Stimulated activated CD8-positive, alpha-beta memory T cell treated with anti-CD3 and anti-CD28 coated beads, Interleukin-7, amount 100 ng/mL, for 4 hours (primary cell): ENCODE results near the gene GABRR1.
"Not testable (repeated sequence)": the region's sequence is repeated elsewhere in the genome, so short reads cannot be mapped to it uniquely, and the experiment has no call there.

Experiments
- DNase-seq, 2 donors: peaks; one replicate each; pipeline ENCODE4 v3.0.0-alpha.2; 2020; ENCODE audit warnings: low read depth in 2 of 2

The GABRR1 gene

DNA sequence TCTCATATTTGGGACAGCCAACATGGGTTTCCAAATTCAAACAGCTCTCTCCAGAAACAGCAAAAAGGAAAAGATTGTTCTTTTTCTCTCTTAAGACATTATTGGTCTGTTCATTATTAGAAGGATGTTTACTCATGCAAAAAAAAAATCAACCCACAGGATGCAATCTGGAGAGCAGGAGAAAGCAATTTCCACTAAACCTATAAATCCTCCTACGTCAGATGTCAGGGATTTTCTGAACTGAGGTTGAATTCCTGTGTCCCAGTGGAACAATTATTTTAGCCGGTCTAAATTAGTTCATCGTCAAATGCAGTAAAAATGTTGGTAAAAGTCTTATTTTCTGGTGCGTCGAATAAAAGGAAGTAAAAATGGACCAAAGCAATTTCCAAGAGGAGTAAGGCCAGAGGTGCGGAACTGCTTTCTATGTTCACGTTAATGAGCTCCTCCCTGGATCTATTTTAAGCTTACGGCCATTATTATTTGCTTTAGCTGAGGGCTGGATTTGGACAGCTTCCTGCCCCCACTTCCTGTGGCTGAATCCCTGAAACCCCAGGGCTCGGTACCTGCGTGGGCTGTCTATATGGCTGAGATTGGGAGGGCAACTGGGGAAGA is at the start of gene GABRR1:
GABRR1 (minus strand) TSS at position 60 of the 612 bp plus-strand sequence; CDS start at position 24, 36 bp downstream.
- DNase-seq, result no peak

DNA sequence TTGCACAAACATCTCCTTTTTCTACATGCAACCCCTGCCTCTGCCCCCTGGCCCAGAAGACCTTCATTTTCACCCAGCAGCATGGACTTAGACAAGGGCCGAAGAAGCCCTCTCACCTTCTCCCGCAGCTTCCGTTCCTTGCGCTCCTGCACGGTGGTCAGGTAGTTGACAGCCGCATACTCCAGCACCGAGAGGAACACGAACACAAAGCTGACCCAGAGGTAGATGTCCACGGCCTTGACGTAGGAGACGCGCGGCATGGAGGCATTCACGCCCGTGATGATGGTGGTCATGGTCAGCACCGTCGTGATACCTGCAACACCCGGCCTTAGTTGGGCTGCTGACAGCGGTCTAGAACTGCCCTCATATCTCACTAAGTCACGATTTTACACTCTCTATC is 47.1 kb upstream of the GABRR1 start:
- no peak for DNase-seq

DNA sequence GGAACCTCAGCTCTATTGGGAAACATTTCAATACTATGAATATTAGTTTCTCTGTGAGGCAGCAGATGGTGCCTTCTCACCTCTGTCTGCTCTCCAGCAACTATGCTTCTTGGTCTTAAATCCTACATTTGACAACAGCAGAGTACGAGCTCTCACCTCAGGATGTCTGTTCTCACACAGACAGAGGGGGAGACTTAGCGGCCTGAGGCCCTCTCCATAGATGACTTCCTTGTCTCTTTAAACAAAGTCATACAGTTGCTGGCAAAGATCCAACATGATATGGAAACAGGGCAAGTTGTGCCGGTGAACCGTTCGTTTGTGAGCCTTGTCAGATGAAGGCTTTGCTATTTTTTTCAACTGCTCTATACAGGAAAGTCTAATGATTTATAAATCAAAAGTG is 43.7 kb upstream of the GABRR1 start:
- no peak for DNase-seq

DNA sequence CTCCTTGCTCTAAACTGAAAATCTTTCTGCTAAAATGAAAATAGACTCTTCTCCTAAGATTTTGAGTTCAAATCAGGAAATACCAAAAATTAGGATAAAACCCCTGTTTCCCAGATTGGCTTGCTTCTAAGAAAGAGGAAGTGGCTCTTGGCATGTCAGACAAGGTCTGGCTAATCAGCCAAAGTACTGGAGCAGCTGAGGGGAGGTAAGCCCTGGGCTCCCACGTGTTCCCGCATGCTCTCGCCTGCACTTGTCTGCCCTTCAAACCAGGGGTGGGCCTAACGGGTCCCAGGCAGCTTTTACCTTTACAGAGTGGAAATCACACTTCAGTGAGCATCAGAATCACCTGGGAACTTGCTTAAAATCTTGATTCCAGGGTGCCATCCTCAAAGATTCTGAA is 43.2 kb upstream of the GABRR1 start:
- no peak for DNase-seq

DNA sequence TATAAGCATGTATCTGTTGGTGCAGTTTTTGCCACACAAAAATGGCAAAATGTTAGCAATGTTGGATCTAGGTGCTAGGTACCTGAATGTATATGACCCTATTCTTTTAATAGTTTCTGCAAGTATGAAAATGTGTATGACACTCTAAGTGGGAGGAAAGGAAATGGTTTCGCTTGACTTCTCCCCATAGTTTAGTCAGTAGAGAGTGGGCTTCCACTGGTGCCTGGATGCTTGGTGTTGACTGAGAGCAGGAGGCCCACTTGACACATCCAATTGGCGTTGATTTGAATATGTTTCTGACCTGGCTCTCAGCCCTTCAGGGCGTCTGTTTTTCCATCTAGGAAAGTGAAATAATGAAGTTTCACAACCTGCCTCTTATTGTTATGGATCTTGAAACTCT is 41.8 kb upstream of the GABRR1 start:
- DNase-seq, result no peak

DNA sequence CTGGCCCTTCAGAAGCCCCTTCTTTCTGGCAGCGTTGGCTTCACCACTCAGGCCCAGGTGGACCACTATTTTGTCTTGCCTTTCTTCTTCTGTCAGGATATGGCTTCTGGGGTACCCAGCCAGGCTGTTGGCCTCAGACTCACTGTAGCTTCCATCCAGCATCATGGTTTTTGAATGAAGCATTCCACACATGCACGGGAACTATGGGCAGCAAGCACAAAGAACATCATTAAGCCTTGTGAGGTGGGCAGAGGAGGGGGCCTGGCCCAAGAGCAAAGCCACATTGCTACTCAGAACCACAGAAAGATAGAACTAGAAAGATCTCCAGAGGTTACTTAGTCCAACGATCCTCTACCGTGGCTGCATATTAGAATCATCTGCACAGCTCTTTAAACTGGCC is 40.6 kb upstream of the GABRR1 start:
- DNase-seq, result no peak

DNA sequence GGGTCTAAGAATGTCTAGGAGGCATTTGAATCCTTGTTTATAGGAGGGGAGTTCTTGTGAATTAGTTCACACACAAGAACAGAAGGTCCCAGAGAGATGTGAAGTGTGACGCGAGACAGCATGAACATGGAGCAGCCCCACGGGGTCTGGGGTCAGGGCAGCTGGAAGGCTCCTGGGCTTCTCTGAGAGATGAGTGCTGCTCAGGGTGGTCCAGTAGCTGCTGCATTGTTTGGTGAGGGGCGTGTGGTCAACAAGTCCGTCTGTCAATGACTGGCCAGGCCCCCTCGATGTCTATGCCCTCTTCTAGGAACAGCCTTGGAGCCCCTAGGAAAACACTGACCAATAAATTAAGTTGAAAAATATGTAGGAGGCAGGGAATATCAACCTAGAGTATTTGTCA is 40.2 kb upstream of the GABRR1 start:
- DNase-seq, result no peak

DNA sequence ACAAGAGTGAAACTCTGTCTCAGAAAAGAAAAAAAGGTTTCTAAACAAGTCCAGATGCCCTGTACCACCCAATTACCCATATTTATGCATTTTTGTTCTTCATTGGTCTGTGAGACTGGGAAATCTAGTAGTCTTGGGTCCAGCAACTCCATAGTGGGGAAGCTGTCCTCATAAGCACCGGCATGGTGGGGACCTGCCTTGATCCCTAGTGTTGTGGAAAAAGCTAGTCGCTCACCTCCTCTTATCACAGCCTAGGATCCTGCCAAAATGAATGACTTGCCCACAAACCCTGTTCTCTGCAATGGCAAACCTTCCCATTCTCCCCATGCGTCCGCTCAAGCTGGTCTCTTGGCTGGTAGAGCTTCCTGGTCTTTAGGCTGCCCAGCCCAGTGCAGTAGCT is 38.3 kb upstream of the GABRR1 start:
- no peak for DNase-seq

DNA sequence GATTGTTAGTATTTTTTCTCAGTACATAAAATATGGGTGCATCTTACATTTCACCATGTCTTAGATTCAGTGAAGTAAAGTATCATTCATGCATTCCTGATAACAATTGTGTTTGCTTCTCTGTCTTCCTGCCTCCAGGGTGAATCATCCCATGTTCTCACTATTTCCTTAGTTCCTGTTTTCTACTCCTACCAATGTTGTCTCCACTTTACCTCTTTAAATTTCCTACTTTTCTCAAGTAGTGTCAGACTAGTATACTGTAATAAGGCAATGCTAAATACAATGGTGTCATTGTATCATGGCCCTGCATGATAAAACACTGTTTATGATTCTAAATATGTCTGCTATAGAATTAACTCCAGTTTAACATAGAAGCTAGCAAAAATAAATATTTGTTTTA is 37.4 kb upstream of the GABRR1 start:
- no peak for DNase-seq

DNA sequence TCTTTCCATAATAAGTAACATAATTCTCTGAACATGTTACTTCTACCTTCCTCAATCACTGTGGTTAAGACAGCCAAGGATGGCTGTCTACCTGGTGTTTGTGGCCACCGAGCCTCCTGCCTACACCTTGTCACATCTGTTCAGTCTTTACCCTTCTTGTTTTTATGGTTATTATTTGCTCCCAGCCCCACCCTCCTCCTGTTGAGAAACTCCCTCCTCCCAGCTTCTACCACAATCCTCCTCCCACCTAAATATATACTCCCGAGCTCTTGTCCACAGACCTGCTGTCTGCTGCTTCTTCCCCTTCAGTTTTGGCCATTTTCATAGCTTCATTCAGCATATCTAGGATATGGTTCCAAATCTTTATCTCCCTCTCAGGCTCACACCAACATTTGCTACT is 35.7 kb upstream of the GABRR1 start:
- no peak for DNase-seq

DNA sequence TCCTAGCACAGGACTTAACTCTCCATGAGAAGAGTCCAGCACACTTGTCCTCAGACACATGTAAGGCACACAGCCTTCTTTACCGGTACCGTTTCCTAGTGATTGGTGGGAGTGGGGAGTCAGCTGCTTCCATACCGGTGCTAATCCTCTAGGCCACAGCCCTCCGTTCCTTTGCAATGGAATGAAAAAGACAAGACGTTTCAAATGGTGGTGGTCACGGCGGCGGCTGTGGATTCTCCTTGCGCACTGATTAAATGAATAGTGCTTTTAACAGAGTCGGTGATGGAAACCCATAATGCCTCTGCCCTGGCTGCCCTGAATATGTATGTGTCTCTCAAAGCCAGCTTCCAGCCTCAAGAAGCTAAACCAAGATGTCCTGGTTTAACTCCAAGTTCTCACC is 34.8 kb upstream of the GABRR1 start:
- no peak for DNase-seq

DNA sequence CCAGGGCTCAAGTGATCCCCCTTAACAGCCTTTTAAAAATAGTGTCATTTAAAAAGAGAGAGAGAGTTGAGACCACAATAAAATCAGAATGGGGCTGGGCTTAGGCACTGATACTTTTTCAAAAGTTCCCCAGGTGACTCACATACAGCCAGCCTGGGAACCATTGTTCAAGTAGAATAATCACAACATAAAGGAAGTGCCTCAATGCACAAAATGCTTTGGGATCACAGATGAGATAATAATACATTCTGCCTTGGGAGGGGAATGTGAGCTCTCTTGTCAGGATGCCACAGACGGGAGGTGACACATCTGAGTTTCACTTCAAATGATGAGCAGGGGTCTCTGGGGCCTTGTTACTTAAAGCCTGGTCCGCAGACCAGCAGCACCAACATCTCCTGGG is 34.0 kb upstream of the GABRR1 start:
- no peak for DNase-seq

DNA sequence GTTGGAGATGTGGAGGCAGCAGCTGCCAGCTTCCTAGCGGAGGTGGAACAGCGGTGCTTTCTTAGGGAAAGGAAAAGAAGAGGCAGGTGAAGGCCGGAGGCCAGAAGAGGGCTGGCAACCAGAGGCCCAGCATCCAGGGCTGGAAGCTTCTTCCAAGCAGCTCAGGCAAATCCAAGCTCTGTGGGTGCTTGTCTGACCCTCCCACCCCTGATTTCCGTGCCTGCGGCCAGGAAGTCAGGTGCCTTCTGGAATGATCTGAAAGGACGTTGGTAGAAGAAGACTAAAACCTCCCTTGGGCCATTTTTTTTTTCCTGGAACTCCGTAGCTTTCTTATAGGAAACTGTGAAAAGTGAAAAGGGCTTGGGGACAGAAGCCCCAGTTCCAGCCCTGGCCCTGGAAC is 33.1 kb upstream of the GABRR1 start:
- DNase-seq, result no peak

DNA sequence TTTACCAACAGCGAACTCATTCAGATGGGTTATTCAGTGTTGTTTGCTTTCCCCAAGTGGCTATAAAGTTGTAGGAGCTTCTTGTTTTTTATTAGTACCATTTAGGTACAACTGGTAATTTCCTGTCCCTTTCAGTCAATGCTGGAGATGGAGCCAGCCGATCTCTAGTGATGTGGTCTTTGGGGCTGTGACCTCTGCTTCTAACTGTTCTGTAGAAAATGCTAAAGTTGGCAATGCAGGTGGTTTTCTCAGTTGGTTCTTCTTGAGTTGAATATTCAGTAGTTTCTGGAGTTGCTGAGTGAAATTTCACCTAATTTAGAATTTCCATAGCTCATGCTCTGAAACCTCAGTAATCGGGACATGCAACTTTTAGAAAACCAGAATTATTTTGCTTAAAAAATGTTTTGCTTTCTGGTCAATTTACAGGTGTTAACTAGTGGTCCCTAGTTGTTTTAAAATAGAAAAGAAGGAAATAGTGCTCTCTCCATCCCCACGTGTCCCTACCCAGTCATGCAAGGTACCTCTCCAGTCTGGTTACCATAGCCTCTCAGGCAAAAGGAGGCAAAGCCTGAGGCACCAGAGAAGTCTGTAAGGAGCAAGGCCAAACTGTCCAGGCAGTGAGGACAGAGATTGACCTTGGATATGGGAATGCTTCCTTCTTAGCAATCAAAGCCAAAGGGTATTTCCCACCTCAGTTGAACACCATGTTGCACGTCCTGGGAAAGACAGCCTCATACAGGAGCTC is 27.3 kb upstream of the GABRR1 start:
- no peak for DNase-seq

DNA sequence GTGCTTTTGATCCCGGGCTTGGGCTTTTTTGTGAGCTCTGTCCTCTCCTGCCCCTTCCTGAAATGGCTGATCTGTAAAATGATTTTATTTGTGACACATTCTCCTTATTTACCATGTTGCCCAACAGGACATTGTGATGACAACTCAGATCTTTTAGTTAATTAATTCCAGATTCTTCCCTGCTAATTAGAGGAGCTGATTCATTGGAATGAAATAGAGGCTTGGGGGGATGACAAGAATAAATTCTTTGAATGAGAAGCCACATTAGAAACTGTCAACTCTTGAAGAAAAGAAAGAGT is 26.1 kb upstream of the GABRR1 start:
- no peak for DNase-seq

DNA sequence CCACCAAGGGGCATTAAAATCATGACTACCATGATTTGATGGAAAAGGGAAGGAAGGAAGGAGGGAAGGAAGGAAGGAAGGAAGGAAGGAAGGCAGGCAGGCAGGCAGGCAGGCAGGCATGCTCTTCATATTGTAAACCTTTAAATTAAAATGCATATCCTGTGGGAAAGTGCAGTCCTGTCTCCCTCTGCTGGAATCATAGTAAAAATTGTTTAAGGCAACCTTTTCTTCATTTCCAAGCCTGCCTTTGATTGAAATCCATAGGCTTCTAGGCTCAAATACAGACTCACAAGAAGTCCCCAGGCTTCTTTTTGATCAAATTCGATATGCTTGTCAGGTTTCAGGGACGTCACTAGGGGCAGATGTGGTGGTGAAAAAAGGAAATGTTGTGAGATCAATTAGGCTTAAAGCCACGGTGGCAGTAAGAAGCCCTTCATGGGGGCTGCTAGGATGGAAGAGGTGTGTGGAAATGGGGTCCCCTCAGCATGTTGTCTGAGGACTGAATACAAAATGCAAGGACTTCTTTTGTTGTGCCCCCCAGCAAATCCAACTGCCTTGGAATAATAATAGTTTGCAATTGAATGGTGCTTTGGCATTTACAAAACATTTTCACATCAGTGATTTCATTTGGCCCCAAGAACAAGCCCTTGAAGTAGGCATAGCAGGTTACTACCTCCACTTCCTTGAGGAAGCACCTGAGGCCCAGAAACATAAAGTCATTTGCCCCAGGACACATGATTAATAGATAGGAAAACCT is 25.6 kb upstream of the GABRR1 start:
- DNase-seq, result no peak

DNA sequence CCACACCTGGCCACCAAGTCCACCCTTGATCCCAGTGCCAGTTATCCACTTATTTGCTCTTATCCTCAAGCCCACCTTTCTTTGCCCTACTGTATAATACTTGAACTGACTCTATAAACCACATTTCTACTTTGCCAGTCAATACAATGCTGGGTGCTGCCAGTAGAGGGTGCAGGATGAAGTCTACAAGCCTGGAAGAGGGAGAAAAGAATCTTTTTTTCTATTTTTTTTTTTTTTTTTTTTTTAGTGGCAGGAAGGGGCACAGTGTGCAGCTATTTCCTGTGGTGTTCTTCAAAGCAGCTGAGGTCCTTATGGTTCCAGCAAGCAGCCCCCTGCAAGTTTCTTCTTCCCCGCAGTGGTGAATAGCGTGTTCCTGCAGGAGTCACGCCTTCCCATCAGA is 22.2 kb upstream of the GABRR1 start:
- DNase-seq, result no peak

DNA sequence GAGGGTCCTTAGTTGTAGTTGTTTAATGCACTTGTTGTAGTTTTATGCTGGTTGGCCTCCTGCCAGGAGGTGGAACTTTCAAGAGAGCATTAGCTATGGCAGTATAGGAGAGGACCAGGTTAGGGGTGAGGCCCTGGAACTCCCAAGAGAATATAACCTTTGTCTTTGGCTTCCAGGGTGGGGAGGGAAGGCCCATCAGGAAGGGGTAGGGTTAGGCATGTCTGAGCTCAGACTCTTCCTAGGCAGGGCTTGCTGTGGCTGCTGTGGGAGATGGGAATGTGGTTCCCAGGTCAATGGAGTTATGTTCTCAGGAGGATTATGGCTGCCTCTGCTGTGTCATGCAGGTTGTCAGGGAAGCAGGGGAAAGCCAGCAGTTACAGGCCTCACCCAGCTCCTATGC is 20.0 kb upstream of the GABRR1 start:
- no peak for DNase-seq

DNA sequence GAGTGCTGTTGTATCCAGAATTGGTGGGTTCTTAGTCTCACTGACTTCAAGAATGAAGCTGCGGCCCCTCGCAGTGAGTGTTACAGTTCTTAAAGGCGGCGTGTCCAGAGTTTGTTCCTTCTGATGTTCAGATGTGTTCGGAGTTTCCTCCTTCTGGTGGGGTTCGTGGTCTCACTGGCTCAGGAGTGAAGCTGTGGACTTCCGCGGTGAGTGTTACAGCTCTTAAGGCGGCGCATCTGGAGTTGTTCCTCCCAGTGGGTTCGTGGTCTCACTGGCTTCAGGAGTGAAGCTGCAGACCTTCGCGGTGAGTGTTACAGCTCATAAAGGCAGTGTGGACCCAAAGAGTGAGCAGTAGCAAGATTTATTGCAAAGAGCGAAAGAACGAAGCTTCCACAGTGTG is 16.4 kb upstream of the GABRR1 start:
- DNase-seq, result not testable (repeated sequence)

DNA sequence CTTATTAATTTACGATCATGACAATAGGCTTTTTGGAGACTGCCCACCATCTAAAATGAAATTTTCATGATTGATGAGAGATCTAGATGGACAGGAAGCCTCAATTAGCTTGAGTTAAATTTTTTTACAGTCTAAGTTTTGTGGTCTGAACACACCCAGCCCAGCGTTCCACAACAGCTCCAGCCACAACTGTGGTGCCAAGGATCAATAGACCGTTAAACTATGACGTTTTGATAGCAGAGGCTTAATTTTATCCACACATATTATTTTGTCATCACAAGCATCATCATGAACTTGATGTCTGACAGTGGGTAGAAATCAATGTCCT is 5.5 kb upstream of the GABRR1 start:
- DNase-seq, result no peak

DNA sequence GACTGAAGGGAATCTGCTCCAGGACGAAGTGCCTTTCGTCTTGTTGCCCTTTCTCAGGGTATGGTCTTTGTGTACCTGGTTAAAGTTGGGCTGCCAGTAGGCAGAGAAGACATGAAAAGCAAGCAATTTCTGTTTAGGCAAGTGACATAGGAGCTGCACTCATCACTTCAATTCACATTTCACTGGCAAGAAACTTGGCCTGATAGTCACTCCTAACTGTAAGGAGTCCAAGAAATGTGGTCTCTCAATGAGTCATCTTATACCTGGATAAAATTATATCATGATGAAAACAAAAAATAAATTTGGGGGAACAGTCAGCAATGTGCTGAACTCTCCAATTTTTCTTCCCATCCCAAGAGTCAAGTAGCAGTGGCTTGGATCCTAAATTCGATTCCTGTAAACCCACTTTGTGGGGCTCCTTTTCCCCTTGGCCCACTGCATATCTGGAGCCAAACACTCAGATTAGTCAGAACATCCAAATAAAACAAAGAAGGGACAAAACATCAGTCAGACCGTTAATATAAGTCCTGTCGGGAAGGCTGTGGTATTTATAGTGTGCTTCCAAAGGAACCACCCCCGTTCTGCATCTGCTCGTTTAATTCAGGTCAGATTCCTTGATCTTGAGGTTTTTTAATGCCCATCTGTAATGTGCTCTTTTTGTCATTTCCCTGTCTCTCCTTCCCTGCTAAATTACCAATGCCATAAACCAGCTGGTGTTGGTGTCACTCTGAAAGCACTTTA is 5.0 kb upstream of the GABRR1 start:
- no peak for DNase-seq

DNA sequence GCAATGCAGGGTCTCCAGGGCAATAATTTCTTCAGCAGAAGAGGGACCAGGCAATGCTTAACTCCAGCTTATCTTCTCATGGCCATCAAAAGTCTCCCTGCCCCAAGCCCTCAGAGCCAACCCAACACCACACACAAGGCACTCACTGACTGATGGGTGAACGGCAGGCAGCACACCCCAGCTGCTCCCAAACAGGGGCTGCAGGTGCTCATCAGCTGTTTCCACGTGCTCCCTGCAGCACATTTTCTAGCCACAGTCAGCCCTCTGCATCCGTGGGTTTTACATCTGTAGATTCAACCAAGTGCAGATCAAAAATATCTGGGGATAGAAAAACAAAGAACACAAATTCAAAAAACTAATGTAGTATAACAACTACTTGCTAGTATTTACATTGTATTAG is 4.0 kb upstream of the GABRR1 start:
- DNase-seq, result no peak

DNA sequence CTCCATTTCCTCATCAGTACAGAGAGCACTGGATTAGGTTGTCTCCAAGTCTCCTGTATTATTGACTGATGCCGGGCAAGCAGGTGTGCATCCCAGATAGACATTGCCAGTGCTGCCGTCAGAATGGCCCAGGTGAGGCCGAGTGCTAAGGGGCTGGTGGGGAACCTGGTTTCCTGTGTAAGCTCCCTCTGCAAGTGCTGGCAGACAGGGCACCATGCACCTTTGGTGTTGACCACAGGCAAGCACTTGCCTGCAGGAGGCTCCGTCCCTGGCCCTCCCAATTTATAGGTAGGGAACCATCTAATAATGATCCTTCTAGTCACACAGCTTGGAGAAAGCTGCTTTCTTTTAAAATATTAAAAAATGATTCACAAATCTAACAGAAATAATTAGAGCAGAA is 747 bp downstream of the GABRR1 start:
- no peak for DNase-seq
